HCT116 (cell line): Measurements from ENCODE around the gene WWOX. TPM values are rescaled to one million over a fixed set of nuclear protein-coding genes. Genes with fewer than 3 reads are reported as not detected.
"Not testable (repeated sequence)": the region's sequence is repeated elsewhere in the genome, so short reads cannot be mapped to it uniquely, and the experiment has no call there.

Experiments
- ATAC-seq: fragments of 200-7000 bp; cut with Tn5 transposase; 2 replicates; pipeline ENCODE4 v1.9.1; 2020; ENCODE audit warnings: mild to moderate bottlenecking, moderate library complexity
- BruUV-seq: library from RNA; stranded (reverse); fragments of 400-500 nt; replicated peaks from 2 replicates; lab custom pipeline; 2021; lab: Mats Ljungman, UMichigan
- CTCF ChIA-PET: fragments of 300-600 bp; sonication (Branson Sonifier 250); formaldehyde crosslinking; loops from one replicate; lab custom pipeline; 2021; ENCODE audit warnings: antibody characterized with exemption; lab: Charles Lee
- POLR2A ChIA-PET: fragments of 300-600, 350-600 bp; sonication (Branson Sonifier 250); formaldehyde crosslinking; loops from one replicate; lab custom pipeline; 2021; ENCODE audit warnings: antibody characterized with exemption; lab: Charles Lee
- RAD21 ChIA-PET, 2 experiments: fragments of 300-600 bp; sonication (Branson Sonifier 250); formaldehyde crosslinking; loops; one replicate each; lab custom pipeline; 2023; ENCODE audit warnings: low total read pairs in 2 of 2; ENCODE audit not compliant: uncharacterized antibody in 2 of 2, unreplicated experiment in 2 of 2, low non-redundant PET in 1 of 2; lab: Charles Lee
- DNase-seq: peaks from one replicate; pipeline ENCODE4 v3.0.0-alpha.2; 2010; ENCODE audit warnings: low read depth, low spot score
- H2AFZ ChIP-seq: fragments of 200-600 bp; shearing (Covaris generic), sonication (generic); 2 replicates; pipeline ENCODE4 v1.6.1; 2017; ENCODE audit warnings: low read depth, mixed run types, mixed read lengths, antibody characterized with exemption, low read length; ENCODE audit not compliant: poor library complexity, severe bottlenecking
- H3K27ac ChIP-seq: 2 replicates; pipeline ENCODE4 v1.5.1; 2012; ENCODE audit warnings: low read depth, low read length
- H3K27me3 ChIP-seq: fragments of 200-600 bp; sonication (generic); 2 replicates; pipeline ENCODE4 v1.6.1; 2016; ENCODE audit warnings: mixed run types, low read length, mixed read lengths; ENCODE audit not compliant: insufficient read depth
- H3K36me3 ChIP-seq, 2 experiments: fragments of 200-500 bp in 1 of 2; fragments of 200-600 bp in 1 of 2; sonication (Bioruptor generic) in 1 of 2; sonication (generic) in 1 of 2; 2 replicates each; pipeline versions ENCODE4 v1.5.1 to v1.6.1; 2014 to 2016; ENCODE audit warnings: low read length in 2 of 2, inconsistent platforms in 1 of 2, mixed read lengths in 1 of 2, mixed run types in 1 of 2; ENCODE audit not compliant: insufficient read depth in 2 of 2, control insufficient read depth in 1 of 2
- H3K4me1 ChIP-seq, 2 experiments: fragments of 200-600 bp in 1 of 2; sonication (generic) in 1 of 2; 2 replicates each; pipeline versions ENCODE4 v1.5.1 to v1.6.1; 2012 to 2017; ENCODE audit warnings: low read length in 2 of 2, inconsistent platforms in 1 of 2, mild to moderate bottlenecking in 1 of 2, mixed read lengths in 1 of 2, mixed run types in 1 of 2, moderate library complexity in 1 of 2; ENCODE audit not compliant: insufficient read depth in 2 of 2, control insufficient read depth in 1 of 2
- H3K4me2 ChIP-seq: fragments of 200-600 bp; sonication (generic); 2 replicates; pipeline ENCODE4 v1.6.1; 2017; ENCODE audit warnings: mixed run types, low read length, mixed read lengths
- H3K4me3 ChIP-seq, 2 experiments: fragments of 200-600 bp in 1 of 2; sonication (generic) in 1 of 2; replicated peaks in 1 of 2; 2 replicates each; pipeline ENCODE4 v1.5.1; 2011 to 2016; ENCODE audit warnings: low read length in 2 of 2, control low read depth in 1 of 2, low read depth in 1 of 2, mild to moderate bottlenecking in 1 of 2, mixed read lengths in 1 of 2, mixed run types in 1 of 2
- H3K79me2 ChIP-seq: fragments of 200-600 bp; sonication (generic); 2 replicates; pipeline ENCODE4 v1.6.1; 2017; ENCODE audit warnings: mild to moderate bottlenecking, mixed run types, low read length, moderate library complexity, mixed read lengths; ENCODE audit not compliant: insufficient read depth
- H3K9ac ChIP-seq: fragments of 200-600 bp; sonication (generic); 2 replicates; pipeline ENCODE4 v1.6.1; 2016; ENCODE audit warnings: low read length, mixed read lengths
- H3K9me2 ChIP-seq: fragments of 200-600 bp; sonication (generic), shearing (Covaris generic); 2 replicates; pipeline ENCODE4 v1.6.1; 2017; ENCODE audit warnings: mixed run types, mild to moderate bottlenecking, moderate library complexity; ENCODE audit not compliant: insufficient read depth
- H3K9me3 ChIP-seq, 2 experiments: fragments of 200-500 bp in 1 of 2; fragments of 200-600 bp in 1 of 2; sonication (Bioruptor generic) in 1 of 2; sonication (generic) in 1 of 2; 2 replicates each; pipeline ENCODE4 v1.6.1; 2014 to 2017; ENCODE audit warnings: low read length in 2 of 2, mixed read lengths in 2 of 2, inconsistent platforms in 1 of 2, low read depth in 1 of 2, mild to moderate bottlenecking in 1 of 2, mixed run types in 1 of 2, moderate library complexity in 1 of 2; ENCODE audit not compliant: control insufficient read depth in 1 of 2, insufficient read depth in 1 of 2
- H4K20me1 ChIP-seq: fragments of 200-600 bp; sonication (generic), shearing (Covaris generic); 2 replicates; pipeline ENCODE4 v1.6.1; 2017; ENCODE audit warnings: mixed run types, mild to moderate bottlenecking, moderate library complexity; ENCODE audit not compliant: insufficient read depth
- TCF7L2 ChIP-seq: IDR thresholded peaks from 2 replicates; pipeline ENCODE4 v1.7.0; 2011; ENCODE audit warnings: borderline replicate concordance, inconsistent platforms; ENCODE audit not compliant: insufficient read depth, insufficient read length; ENCODE audit errors: extremely low read depth
- intact Hi-C: fragments of 100-400 bp; cut with micrococcal nuclease; formaldehyde crosslinking; loops from 2 replicates; pipeline ENCODE4 v1.10.0; 2022
- total RNA-seq: library from RNA; stranded (reverse); gene quantifications from one replicate; pipeline ENCODE4 v1.2.1, GENCODE V29; 2021; ENCODE audit not compliant: unreplicated experiment
- TF ChIP-seq, protein P1 (sequence below): IDR thresholded peaks from 2 replicates; pipeline ENCODE4 v1.6.1; 2012; ENCODE audit warnings: low read depth
- TF ChIP-seq, protein P2 (sequence below): IDR thresholded peaks from 2 replicates; pipeline ENCODE4 v1.6.1; 2012

The WWOX gene
- total RNA-seq, 1 experiment from 2014 or later = 13.7 TPM

DNA sequence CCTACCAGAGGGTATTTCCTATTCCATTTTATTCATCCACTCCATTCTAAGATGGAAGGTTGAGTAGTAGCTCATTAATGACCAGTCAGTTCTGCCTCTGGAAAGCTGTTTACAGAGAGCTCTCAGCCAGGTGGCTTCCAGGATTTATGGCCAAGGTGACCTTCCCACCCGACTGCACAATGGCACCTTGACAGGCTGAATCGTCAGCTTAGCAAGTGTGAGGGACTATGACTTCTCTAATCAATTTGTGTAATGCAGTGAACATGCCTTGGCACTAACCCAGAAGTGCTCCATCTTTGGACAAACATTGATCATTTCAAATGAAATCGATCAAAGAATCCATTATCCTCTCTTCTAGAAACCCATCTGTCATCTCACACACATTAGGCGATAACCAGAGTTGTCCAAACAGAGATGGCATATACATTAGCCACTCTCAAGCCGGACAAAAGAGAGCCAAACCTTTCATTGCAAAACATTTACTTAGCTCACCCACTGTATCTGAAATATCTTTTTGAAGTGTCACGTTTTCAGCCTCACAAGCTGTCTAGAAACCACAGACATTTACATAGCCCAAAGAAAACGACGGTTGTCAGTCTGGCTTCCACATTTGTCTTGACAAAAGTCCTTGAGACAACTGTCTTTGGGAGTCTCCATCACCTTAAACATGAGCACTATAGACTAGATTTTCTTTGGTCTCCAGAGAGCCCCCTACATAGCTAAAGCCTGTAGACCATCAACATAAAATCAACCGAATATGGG, 41.5 kb upstream of the WWOX start (continued):
- TF ChIP-seq, protein P1, sequence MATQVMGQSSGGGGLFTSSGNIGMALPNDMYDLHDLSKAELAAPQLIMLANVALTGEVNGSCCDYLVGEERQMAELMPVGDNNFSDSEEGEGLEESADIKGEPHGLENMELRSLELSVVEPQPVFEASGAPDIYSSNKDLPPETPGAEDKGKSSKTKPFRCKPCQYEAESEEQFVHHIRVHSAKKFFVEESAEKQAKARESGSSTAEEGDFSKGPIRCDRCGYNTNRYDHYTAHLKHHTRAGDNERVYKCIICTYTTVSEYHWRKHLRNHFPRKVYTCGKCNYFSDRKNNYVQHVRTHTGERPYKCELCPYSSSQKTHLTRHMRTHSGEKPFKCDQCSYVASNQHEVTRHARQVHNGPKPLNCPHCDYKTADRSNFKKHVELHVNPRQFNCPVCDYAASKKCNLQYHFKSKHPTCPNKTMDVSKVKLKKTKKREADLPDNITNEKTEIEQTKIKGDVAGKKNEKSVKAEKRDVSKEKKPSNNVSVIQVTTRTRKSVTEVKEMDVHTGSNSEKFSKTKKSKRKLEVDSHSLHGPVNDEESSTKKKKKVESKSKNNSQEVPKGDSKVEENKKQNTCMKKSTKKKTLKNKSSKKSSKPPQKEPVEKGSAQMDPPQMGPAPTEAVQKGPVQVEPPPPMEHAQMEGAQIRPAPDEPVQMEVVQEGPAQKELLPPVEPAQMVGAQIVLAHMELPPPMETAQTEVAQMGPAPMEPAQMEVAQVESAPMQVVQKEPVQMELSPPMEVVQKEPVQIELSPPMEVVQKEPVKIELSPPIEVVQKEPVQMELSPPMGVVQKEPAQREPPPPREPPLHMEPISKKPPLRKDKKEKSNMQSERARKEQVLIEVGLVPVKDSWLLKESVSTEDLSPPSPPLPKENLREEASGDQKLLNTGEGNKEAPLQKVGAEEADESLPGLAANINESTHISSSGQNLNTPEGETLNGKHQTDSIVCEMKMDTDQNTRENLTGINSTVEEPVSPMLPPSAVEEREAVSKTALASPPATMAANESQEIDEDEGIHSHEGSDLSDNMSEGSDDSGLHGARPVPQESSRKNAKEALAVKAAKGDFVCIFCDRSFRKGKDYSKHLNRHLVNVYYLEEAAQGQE = no peak
- TF ChIP-seq, protein P2, sequence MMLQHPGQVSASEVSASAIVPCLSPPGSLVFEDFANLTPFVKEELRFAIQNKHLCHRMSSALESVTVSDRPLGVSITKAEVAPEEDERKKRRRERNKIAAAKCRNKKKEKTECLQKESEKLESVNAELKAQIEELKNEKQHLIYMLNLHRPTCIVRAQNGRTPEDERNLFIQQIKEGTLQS = no peak
- no peak for TF ChIP-seq TCF7L2

DNA sequence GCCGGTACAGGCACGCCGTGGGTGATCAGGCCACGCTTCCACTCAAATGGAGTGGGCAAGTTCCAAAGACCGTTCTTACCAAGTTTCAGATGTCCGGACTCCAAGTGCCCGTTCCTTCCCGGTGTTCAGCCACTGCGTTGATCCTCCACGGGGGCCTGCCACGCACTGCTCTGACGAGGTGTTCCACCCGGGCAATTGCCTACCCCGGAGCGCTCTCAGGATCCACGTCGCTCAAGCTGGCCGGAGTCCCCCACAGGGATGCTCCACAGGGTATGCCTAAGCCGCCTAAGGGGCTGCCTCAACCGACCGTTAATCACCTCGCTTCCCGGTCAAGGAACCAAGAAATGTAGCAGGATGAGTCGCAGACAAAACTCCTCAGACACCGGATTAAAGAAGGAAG, 39.6 kb upstream of the WWOX start:
- H3K9me2 ChIP-seq, H2AFZ ChIP-seq, intact Hi-C loops, BruUV-seq, DNase-seq, H3K4me3 ChIP-seq, H3K9me3 ChIP-seq, H4K20me1 ChIP-seq, H3K36me3 ChIP-seq, POLR2A ChIA-PET, H3K79me2 ChIP-seq, H3K9ac ChIP-seq, H3K27ac ChIP-seq, ATAC-seq, H3K4me1 ChIP-seq, H3K4me2 ChIP-seq, RAD21 ChIA-PET: not testable (repeated sequence)
- CTCF ChIA-PET = interaction anchor here (1.2 kb wide), 1 partner anchor 40 kb away, joined by 3 read pairs; no protein-coding TSS in a partner anchor
- peaks cover 31% of the 10 kb centered on the region for H3K27me3 ChIP-seq
